HG02885 (cell line): Measurements from ENCODE around the gene RPE65.
"Not testable (repeated sequence)": the region's sequence is repeated elsewhere in the genome, so short reads cannot be mapped to it uniquely, and the experiment has no call there.

Experiments used
- ATAC-seq: cut with Tn5 transposase; IDR thresholded peaks from one replicate; pipeline ENCODE4 v1.9.1; 2021; ENCODE audit warnings: mild to moderate bottlenecking; ENCODE audit not compliant: unreplicated experiment, poor library complexity

The RPE65 gene

DNA sequence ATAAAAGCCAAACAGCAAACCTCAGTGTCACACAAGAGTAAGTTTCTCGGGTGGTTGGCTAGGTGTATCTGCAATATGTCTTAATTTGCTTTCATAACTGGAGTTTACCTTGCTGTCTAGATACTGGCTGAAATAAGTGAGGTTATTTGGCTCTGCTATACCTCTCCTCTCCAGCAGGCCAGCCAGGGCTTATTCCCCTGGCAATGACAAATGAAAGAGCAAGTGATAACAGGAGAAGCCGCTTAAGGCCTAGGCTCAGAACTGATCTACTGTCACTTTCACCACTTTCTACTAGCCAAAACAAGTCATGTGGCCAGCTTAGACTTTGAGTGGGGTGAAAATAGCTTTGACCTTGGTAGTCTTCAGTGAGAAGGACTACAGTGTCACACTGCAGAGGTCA, 4.8 kb upstream of the RPE65 start:
- ATAC-seq = peak; percentile 51

- ATAC-seq = no peak
Observed at GRCh38 chr1:68453060-68453670, 3.4 kb upstream of the RPE65 start.

DNA sequence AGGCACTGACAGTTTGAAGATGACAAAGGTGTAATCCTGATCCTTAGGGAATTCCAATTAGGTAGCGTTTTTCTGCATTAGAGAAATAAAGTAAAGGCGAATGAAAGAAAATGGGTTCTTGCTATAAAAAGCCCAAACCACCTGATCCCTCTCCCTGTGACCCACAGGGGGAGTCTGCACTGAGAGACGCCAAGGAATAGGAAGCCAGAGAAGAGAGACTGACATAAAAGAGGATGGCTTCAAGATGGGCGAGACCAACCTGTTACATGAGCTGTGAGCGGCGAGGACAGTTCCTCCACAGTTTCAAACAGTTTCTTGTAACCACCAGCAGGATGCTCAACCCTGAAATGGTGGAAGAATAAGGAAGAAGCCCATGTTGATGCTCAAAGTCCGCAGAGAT, 1.4 kb downstream of the RPE65 start:
- no peak for ATAC-seq

- no peak for ATAC-seq
Observed at GRCh38 chr1:68445709-68446108, 4.0 kb downstream of the RPE65 start.

GRCh38 chr1:68442822-68443556, 6.8 kb downstream of the RPE65 start:
- ATAC-seq = peak; percentile 89

GRCh38 chr1:68442006-68442405, 7.7 kb downstream of the RPE65 start:
- no peak for ATAC-seq

- peak; percentile 45 for ATAC-seq
Observed at GRCh38 chr1:68438310-68438709, 11.4 kb downstream of the RPE65 start.

- ATAC-seq = no peak
Observed at GRCh38 chr1:68433395-68433794, 16.4 kb downstream of the RPE65 start.

DNA sequence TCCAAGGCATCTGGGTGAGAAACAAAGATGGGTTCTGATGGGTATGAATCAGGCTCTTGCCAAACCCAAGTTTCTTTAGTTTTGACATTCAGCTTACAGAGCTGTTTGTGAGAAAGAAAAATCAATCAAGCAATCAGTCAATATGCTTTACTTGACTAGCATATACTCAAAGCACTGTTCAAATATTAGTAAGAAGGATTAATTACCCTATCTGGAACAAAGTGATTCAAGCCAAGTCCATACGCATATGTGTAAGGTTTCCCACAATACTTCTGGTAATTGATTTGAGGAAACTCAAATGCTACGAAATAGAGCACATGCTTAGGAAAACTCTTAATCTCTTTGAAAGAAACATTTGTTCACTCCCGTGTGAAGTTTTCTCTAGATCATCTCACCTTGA, 18.7 kb downstream of the RPE65 start:
- ATAC-seq = no peak

- ATAC-seq = no peak
Observed at GRCh38 chr1:68429233-68429808, 20.4 kb downstream of the RPE65 start.

GRCh38 chr1:68426594-68426993, 23.2 kb downstream of the RPE65 start:
- no peak for ATAC-seq

- no peak for ATAC-seq
Observed at GRCh38 chr1:68421350-68421749, 28.4 kb downstream of the RPE65 start.

DNA sequence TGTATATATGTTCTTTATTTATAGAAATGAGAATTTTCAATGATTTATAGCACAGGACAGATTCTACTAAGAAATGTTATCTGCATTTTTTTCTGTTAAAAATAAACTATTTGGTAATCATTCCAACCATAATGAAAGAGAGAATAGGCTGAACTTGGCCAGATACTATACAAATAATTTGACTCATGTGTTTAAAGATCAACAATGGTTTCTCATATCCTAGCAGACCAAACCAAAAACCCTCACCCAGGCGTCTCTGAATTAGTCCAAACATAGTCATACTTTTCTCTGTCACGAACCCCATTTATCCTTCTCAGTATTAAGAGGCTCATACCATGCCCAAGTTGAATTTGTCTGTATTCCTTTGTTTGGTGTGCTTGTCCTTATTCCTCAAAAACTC, 40.3 kb downstream of the RPE65 start:
- ATAC-seq = no peak

GRCh38 chr1:68401506-68401905, 48.2 kb downstream of the RPE65 start:
- ATAC-seq = no peak

GRCh38 chr1:68395575-68395974, 54.2 kb downstream of the RPE65 start:
- ATAC-seq = not testable (repeated sequence)

GRCh38 chr1:68392474-68392873, 57.3 kb downstream of the RPE65 start:
- ATAC-seq = not testable (repeated sequence)

DNA sequence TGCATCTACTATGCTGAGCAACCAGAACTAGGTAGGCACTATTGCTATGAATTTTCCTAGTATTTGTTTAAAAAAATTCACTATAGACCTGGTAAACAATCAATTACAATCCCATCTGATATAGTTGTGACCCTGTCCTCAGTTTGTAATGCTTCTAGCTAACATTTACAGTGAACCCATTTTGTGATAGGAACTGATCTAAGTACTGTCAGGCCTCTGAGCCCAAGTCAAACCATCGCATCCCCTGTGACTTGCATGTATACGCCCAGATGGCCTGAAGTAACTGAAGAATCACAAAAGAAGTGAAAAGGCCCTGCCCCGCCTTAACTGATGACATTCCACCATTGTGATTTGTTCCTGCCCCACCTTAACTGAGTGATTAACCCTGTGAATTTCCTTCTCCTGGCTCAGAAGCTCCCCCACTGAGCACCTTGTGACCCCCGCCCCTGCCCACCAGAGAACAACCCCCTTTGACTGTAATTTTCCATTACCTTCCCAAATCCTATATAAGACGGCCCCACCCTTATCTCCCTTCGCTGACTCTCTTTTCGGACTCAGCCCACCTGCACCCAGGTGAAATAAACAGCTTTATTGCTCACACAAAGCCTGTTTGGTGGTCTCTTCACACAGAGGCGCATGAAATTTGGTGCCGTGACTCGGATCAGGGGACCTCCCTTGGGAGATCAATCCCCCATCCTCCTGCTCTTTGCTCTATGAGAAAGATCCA, 63.8 kb downstream of the RPE65 start:
- ATAC-seq = not testable (repeated sequence)

DNA sequence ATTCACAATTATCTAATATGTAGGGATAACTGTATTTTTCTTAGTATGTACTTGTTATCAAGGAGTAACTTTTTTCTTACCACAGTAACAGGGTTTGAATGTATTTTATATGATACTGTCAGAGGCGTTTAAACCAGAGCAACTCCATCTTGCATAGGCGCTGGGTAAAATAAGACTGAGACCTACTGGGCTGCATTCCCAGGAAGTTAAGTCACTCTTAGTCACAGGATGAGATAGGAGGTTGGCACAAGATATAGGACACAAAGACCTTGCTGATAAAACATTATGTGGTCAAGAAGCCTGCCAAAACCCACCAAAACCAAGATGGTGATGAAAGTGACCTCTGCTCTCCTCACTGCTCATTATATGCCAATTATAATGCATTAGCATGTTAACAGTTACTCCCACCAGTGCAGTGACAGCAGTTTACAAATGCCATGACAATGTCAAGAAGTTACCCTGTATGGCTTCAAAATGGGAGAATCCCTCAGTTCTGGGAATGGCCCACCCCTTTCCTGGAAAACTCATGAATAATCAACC, 64.8 kb downstream of the RPE65 start:
- no peak for ATAC-seq

DNA sequence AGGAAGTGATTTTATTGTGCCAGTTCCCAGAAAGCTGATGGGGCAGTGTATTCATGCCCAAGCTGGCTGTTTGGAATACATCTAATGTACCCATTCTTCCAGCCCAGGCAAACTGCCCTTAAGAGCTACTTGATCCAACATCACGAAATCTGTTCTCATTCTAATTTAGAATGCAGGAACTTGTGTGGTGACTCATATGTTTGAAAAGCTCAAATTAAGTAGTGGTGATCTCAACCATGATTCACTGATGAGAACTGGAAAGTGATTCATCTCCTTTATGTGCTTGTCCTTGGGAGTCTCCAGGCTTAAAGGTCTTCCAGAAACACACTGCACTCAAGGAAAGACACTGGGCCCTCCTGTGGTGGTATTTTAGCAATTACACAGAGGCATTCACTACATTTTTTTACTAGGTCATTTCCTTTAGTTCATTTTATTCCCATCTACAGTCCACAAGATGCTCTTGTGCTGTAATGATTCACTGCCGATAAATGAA, 65.4 kb downstream of the RPE65 start:
- no peak for ATAC-seq

GRCh38 chr1:68383092-68383491, 66.7 kb downstream of the RPE65 start:
- ATAC-seq = no peak

DNA sequence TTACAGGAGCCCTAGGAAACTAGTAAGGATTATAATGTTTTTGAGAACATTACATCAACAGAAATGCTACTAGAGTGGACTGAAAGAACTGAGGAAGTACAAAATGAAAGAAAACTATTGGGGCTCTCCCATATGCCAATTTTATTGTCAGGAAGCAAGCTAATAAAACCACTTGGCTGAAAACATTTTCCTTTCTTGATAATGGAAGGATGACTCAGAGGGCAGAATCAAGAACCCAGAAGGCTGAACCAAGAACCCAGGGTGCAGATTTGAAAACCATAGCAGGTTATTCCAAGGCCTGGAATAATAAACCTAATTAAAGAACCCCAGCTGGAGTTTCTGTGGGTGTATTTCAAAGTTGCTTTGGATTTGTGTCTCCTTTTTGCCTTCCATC, 70.7 kb downstream of the RPE65 start:
- no peak for ATAC-seq
